HuH-7.5 (cell line): ENCODE measurements around the gene KLRB1.
"Not testable (repeated sequence)": the region's sequence is repeated elsewhere in the genome, so short reads cannot be mapped to it uniquely, and the experiment has no call there.

Experiments used
- DNase-seq: peaks from one replicate; pipeline ENCODE4 v3.0.0; 2011; ENCODE audit warnings: low spot score

KLRB1 gene

GRCh38 chr12:9619411-9620179 is 11.9 kb upstream of the KLRB1 start:
- DNase-seq, result no peak

DNA sequence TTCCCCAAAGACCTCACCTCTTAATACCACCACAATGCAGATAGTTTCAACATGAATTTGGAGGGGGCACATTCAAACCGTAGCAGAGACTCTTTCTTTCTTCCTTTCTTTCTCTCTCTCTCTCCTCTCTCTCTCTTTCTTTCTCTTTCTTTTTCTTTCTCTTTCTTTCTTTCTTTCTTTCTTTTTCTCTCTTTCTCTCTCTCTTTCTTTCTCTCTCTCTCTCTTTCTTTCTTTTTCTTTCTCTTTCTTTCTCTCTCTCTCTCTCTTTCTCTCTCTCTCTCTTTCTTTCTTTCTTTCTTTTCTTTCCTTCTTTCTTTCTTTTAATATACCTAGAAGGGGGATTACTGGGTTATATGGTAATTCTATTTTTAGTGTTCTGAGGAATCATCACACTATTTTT is 11.2 kb upstream of the KLRB1 start:
- DNase-seq, result not testable (repeated sequence)

DNA sequence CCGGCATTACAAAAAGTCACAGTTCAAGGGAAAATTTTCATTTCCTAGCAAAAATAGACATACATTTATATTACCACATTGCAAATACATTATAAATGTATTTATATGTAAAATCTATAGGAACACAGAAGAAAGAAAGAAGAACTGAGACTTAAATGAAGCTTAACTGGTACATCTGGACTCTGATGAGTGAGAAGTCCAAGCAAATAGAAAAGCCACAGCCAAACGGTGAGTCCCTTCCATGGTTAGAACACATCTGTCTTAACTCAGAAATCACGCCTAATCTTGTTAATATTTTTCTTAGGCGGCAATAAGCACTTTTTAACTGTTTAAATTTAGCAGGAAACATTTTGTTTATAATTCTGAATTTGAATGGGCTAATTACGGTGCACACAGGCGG is 9.4 kb upstream of the KLRB1 start:
- no peak for DNase-seq

GRCh38 chr12:9615420-9616136 is 7.9 kb upstream of the KLRB1 start:
- DNase-seq, result no peak

- DNase-seq, result not testable (repeated sequence)
These were observed 2.9 kb upstream of the KLRB1 start for GRCh38 chr12:9610606-9611005.

GRCh38 chr12:9606736-9607372 is 862 bp downstream of the KLRB1 start:
- no peak for DNase-seq

GRCh38 chr12:9606247-9606646 is 1.5 kb downstream of the KLRB1 start:
- DNase-seq, result no peak

DNA sequence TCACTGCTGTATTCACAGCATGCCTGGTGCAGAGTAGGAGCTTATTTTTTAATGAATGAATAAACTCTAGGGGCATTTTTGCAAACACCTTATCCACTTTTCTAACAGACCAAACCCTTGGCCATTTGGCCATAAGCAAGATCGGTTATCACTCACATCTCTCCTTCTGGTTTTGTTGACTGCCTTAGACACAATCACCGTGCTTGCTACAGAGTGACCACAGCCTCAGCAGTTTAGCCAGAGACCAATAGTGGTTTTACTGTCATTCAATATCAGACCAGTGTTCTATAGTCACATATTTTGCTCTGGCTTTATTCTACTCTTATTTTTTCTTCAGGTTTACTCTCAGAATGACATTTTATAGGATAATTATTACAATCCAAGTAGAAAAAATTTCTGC is 2.2 kb downstream of the KLRB1 start:
- DNase-seq, result no peak

- DNase-seq, result no peak
These were observed 3.4 kb downstream of the KLRB1 start for GRCh38 chr12:9604287-9604686.

DNA sequence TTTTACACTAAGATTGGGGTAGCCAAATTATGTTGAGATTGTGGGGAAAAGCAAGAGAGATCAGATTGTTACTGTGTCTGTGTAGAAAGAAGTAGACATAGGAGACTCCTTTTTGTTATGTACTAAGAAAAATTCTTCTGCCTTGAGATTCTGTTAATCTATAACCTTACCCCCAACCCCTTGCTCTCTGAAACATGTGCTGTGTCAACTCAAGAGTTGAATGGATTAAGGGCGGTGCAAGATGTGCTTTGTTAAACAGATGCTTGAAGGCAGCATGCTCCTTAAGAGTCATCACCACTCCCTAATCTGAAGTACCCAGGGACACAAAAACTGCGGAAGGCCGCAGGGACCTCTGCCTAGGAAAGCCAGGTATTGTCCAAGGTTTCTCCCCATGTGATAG is 7.3 kb downstream of the KLRB1 start:
- DNase-seq, result not testable (repeated sequence)

DNA sequence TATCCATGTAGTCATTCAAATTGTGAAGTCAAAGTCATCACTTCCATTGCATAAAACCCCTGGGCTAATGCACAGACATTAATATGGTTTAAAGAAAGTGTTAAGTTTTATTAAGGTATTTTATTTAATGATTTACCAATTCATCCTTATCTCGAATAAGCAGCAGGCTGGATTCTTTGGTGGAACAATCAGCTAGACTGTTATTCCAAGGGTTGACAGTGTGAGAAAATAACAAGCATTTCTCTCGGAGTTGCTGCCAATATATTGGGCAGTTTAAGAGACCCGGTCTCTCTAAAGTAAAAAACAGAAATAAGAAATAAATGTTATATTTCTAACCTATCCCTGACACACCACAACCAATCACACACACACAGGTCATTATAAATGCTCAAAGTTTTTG is 9.4 kb downstream of the KLRB1 start:
- DNase-seq, result no peak

DNA sequence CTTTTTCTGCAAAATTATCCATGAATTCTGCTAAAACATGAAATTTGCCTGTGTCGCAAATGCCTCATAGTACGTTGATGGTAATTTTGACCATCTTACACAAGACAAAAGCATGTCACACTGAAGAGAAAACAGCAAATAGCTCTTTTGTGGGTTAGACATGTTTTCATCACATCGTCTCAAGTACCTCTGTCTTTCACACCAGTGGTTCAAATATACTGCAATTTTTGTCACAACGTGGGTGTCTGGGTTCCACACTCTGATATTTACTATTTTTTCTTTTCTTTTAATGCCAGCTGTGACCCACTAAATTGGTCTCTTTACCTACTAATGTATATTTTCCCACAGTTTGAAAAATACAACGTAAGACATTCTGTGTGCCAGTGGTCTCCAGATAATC is 10.4 kb downstream of the KLRB1 start:
- no peak for DNase-seq

- no peak for DNase-seq
These were observed 17.3 kb downstream of the KLRB1 start for GRCh38 chr12:9590441-9590840.

DNA sequence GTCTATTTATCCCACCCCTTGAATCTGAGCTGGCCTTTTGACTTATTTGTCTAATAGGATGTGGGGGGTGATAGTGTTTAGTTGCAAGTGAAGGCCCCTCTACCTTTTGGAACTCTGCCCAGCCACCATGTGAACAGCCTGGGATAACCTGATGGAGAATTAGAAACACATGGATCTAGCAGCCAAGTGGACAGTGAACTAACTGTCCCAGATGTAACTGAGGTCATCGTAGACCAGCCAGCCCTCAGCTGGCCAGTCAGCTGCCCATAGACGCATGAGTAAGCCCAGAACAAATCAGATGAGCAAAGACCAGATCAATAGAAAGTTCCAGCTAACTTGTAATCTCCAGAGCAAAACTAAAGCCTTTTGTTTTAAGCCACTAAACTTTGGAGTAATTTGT is 19.0 kb downstream of the KLRB1 start:
- DNase-seq, result peak; percentile 11

- no peak for DNase-seq
These were observed 19.6 kb downstream of the KLRB1 start for GRCh38 chr12:9587987-9588600.

DNA sequence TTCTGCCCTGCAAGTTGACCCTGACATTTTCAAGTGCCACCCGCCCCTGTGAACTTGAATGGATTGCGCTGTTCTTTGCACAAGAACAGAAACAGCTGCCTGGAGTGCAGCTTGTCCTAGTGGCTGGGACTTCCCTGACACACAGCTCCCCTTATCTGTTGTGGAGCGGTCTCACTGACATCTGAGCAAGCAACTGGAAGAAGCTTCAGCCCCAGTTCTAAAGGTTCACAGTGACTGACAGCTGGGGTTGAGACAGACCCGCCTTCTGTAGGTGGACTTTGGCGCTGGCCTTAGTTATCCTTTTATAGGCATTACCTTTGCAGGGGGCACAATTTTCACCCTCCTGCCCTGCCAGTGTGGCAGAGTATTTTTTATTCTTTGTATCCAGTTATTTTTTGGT is 30.0 kb downstream of the KLRB1 start:
- not testable (repeated sequence) for DNase-seq

- DNase-seq, result not testable (repeated sequence)
These were observed 40.6 kb downstream of the KLRB1 start for GRCh38 chr12:9567151-9567550.

- not testable (repeated sequence) for DNase-seq
These were observed 41.6 kb downstream of the KLRB1 start for GRCh38 chr12:9566113-9566512.

DNA sequence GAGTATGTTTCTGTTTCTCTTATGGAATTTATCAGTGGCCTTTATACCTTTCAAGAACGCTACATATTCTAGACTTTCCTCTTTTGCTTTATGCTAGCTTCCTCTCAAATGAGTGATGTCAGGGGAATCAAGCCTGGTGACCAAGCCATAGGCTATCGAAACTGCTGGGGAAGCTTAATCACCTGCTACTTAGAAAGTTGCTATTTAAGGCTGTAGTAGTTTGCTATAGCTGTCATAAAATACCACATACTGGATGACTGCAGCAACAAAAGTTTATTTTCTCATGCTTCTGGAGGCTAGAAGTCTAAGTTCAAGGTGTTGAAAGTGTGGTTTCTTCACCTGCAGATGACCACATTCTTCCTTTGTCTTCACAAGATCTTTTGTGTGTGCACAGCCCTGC is 43.3 kb downstream of the KLRB1 start:
- DNase-seq, result not testable (repeated sequence)

- DNase-seq, result not testable (repeated sequence)
These were observed 44.8 kb downstream of the KLRB1 start for GRCh38 chr12:9562841-9563453.

- not testable (repeated sequence) for DNase-seq
These were observed 62.2 kb downstream of the KLRB1 start for GRCh38 chr12:9545489-9545888.
